ENCODE measurements around the gene EIF4H. TPM values are rescaled to one million over a fixed set of nuclear protein-coding genes. Genes with fewer than 3 reads are reported as not detected.

The EIF4H gene
- total RNA-seq (199 TPM), polyA plus RNA-seq (292 TPM)

DNA sequence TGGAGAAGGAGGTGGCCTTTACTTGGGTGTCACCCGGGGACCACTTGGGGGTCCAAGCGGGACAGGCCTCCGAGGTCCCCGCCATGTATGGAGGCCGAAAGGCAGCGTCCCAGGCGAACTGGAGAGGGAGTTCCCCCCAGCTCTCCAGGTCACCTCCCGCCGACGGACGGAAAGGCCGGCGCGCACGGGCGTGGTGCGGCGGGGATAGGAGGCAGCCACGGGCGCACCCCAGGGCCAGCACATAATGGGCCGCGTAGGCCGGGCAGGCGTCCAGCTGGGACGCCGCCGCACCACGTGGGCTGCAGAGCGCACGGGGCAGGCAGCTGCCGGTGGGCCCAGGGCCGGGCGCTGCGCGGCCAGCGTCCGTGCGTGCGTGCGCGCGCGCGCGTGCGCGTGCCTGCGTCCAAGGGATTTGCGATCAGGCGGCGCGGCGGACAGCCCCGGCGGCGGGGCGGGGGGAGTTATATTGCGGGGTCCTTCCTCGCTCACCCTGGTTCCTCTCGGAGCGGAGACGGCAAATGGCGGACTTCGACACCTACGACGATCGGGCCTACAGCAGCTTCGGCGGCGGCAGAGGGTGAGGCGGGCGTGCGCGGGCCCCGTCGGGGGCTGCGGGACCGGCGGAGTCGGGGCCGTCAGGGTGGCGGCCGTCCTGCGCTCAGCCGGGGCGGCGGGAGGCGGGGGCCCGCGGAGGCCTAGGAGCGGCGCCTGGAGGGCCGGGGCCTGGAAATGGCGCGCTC lies at the start of gene EIF4H:
Gene EIF4H, plus strand, starts transcription at position 491 of the 740 bp plus-strand sequence. Its CDS starts 28 bp downstream, at position 519.
- H3K4me1 ChIP-seq (ENCODE audit: insufficient read depth) = peaks cover 2% of the 10 kb centered on the region
- peak within 1 kb of the TSS; percentile 98 for H3K27ac ChIP-seq (ENCODE audit: low read depth)
- H3K36me3 ChIP-seq (ENCODE audit: insufficient read depth) = no peaks in the 10 kb centered on the region
- under 1% methylated on average over 95 of the region's 95 CpGs for WGBS
- H3K4me3 ChIP-seq (ENCODE audit: low read depth, low read length) = peak within 1 kb of the TSS; percentile 95
- DNase-seq (ENCODE audit: extremely low spot score) = peak; percentile 71

- no peak for DNase-seq (ENCODE audit: extremely low spot score)
- Histone ChIP-seq H3K27ac (ENCODE audit: low read depth) (no peak overlapping the region), H3K4me3 (ENCODE audit: low read depth, low read length) (no peak overlapping the region), H3K4me1 (ENCODE audit: insufficient read depth) (no peaks in the 10 kb centered on the region), H3K36me3 (ENCODE audit: insufficient read depth) (no peaks in the 10 kb centered on the region)
- 79% methylated on average over 12 of the region's 12 CpGs for WGBS
These were observed 47.8 kb upstream of the EIF4H start for GRCh38 chr7:74126220-74126880.

DNA sequence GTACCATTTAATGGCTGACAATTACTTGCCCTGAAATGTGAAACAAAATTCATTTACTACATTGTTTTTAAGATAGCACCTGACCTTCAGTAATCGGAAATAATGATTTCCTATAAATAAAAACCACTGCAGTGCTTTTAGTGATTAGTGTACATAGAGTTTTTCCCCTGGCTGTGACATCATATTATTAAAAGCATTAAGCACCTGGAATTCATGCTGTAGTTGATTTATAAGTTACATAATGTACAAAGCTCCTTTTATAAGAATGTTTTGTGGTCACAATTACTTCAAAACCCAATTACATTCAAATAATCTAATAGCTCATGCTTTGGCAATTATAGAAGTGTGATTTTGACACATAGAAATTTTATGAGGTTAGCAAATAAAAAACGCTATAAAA lies 44.3 kb upstream of the EIF4H start:
- Histone ChIP-seq H3K4me1 (ENCODE audit: insufficient read depth) (no peaks in the 10 kb centered on the region), H3K4me3 (ENCODE audit: low read depth, low read length) (no peak overlapping the region), H3K36me3 (ENCODE audit: insufficient read depth) (no peaks in the 10 kb centered on the region), H3K27ac (ENCODE audit: low read depth) (no peak overlapping the region)
- WGBS = 71% methylated on average over 2 of the region's 2 CpGs
- DNase-seq (ENCODE audit: extremely low spot score) = no peak

GRCh38 chr7:74130518-74130917 lies 43.6 kb upstream of the EIF4H start:
- Histone ChIP-seq H3K4me1 (ENCODE audit: insufficient read depth) (no peaks in the 10 kb centered on the region), H3K27ac (ENCODE audit: low read depth) (no peak overlapping the region), H3K4me3 (ENCODE audit: low read depth, low read length) (no peak overlapping the region), H3K36me3 (ENCODE audit: insufficient read depth) (no peaks in the 10 kb centered on the region)
- WGBS = 47% methylated on average over 4 of the region's 4 CpGs
- DNase-seq (ENCODE audit: extremely low spot score) = no peak

DNA sequence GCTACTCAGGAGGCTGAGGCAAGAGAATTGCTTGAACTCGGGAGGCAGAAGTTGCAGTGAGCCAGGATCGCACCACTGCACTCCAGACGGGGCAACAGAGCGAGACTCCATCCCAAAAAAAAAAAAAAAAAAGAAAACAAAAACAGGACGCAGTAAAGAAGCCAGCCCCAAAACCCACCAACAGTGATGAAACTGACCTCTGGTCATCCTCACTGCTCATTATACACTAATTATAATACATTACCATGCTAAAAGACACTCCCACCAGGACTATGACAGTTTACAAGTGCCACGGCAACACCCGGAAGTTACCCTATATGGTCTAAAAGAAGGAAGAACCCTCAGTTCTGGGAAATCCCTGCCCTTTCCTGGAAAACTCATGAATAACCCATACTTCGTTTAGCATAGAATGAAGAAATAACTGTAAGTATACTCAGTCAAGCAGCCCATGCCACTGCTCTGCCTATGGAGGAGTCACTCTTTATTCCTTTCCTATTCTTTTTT lies 40.0 kb upstream of the EIF4H start:
- H3K4me3 ChIP-seq (ENCODE audit: low read depth, low read length) = no peak overlapping the region
- no peaks in the 10 kb centered on the region for H3K36me3 ChIP-seq (ENCODE audit: insufficient read depth)
- H3K4me1 ChIP-seq (ENCODE audit: insufficient read depth) = no peaks in the 10 kb centered on the region
- WGBS = 71% methylated on average over 8 of the region's 8 CpGs
- no peak for DNase-seq (ENCODE audit: extremely low spot score)
- no peak overlapping the region for H3K27ac ChIP-seq (ENCODE audit: low read depth)

- Histone ChIP-seq H3K4me3 (ENCODE audit: low read depth, low read length) (no peak overlapping the region), H3K4me1 (ENCODE audit: insufficient read depth) (no peaks in the 10 kb centered on the region), H3K27ac (ENCODE audit: low read depth) (no peak overlapping the region), H3K36me3 (ENCODE audit: insufficient read depth) (no peaks in the 10 kb centered on the region)
- DNase-seq (ENCODE audit: extremely low spot score) = no peak
- 92% methylated on average over 12 of the region's 12 CpGs for WGBS
These were observed 35.8 kb upstream of the EIF4H start for GRCh38 chr7:74138334-74138867.

DNA sequence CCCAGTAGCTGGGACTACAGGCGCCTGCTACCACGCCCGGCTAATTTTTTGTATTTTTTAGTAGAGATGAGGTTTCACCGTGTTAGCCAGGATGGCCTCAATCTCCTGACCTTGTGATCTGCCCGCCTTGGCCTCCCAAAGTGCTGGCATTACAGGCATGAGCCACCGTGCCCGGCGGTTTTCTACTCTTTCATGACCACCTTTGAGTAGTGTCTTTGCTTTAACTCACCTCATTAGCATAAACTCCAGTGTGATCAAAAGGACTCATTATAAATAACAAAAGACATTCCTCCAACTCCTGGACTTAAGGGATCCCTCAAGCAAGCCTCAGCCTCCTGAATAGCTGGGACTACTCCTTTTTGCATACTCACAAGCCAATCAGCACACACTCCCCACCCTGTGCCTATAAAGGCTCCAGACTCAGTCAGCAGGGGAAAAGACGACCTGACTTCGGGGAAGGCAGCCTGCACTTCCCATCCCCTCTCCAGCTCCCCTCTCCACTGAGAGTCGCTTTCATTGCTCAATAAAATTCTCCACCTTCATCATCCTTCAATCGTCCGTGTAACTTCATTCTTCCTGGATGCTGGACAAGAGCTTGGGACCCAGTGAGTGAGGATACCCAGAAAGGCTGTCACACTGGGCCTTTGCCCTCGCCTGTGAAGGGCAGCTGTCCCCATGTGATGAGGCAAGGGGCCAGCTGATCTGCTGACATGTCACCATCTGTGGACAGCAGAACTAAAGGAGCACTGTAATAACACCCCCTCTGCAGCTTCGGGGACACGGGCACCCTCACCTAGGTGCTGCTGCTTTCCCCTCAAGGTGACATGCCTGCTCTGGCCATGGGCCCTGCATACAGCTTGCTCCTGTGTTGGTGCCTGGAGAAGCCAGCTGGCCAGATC lies 35.0 kb upstream of the EIF4H start:
- H3K27ac ChIP-seq (ENCODE audit: low read depth) = no peak overlapping the region
- no peak overlapping the region for H3K4me3 ChIP-seq (ENCODE audit: low read depth, low read length)
- H3K4me1 ChIP-seq (ENCODE audit: insufficient read depth) = no peaks in the 10 kb centered on the region
- 90% methylated on average over 16 of the region's 16 CpGs for WGBS
- no peaks in the 10 kb centered on the region for H3K36me3 ChIP-seq (ENCODE audit: insufficient read depth)
- DNase-seq (ENCODE audit: extremely low spot score) = no peak

GRCh38 chr7:74141705-74142104 lies 32.5 kb upstream of the EIF4H start:
- no peaks in the 10 kb centered on the region for H3K4me1 ChIP-seq (ENCODE audit: insufficient read depth)
- H3K36me3 ChIP-seq (ENCODE audit: insufficient read depth) = no peaks in the 10 kb centered on the region
- H3K4me3 ChIP-seq (ENCODE audit: low read depth, low read length) = no peak overlapping the region
- no peak for DNase-seq (ENCODE audit: extremely low spot score)
- 57% methylated on average over 1 of the region's 1 CpG for WGBS
- no peak overlapping the region for H3K27ac ChIP-seq (ENCODE audit: low read depth)

GRCh38 chr7:74143383-74143782 lies 30.8 kb upstream of the EIF4H start:
- H3K4me3 ChIP-seq (ENCODE audit: low read depth, low read length) = no peak overlapping the region
- H3K27ac ChIP-seq (ENCODE audit: low read depth) = no peak overlapping the region
- no peak for DNase-seq (ENCODE audit: extremely low spot score)
- 78% methylated on average over 6 of the region's 6 CpGs for WGBS
- no peaks in the 10 kb centered on the region for H3K4me1 ChIP-seq (ENCODE audit: insufficient read depth)
- no peaks in the 10 kb centered on the region for H3K36me3 ChIP-seq (ENCODE audit: insufficient read depth)

GRCh38 chr7:74148491-74148890 lies 25.7 kb upstream of the EIF4H start:
- Histone ChIP-seq H3K27ac (ENCODE audit: low read depth) (no peak overlapping the region), H3K4me1 (ENCODE audit: insufficient read depth) (no peaks in the 10 kb centered on the region), H3K4me3 (ENCODE audit: low read depth, low read length) (no peak overlapping the region), H3K36me3 (ENCODE audit: insufficient read depth) (no peaks in the 10 kb centered on the region)
- no peak for DNase-seq (ENCODE audit: extremely low spot score)
- 93% methylated on average over 1 of the region's 1 CpG for WGBS

DNA sequence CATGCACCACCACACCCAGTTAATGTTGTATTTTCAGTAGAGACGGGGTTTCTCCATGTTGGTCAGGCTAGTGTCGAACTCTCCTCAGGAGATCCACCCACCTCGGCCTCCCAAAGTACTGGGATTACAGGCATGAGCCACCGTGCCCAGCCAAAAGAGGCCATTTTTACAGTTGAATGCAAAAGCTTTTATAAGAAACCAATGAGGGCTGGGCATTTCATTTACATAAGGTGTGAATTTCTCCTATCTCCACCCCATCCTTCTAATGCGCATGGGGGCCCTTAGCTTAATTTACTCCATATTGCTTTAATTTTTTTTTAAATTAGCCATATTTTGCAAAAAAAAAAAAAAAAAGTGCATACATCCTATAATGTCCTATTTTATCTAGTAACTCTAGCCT lies 25.1 kb upstream of the EIF4H start:
- Histone ChIP-seq H3K4me1 (ENCODE audit: insufficient read depth) (no peaks in the 10 kb centered on the region), H3K4me3 (ENCODE audit: low read depth, low read length) (no peak overlapping the region), H3K36me3 (ENCODE audit: insufficient read depth) (no peaks in the 10 kb centered on the region), H3K27ac (ENCODE audit: low read depth) (no peak overlapping the region)
- DNase-seq (ENCODE audit: extremely low spot score) = no peak
- WGBS = 94% methylated on average over 5 of the region's 5 CpGs

DNA sequence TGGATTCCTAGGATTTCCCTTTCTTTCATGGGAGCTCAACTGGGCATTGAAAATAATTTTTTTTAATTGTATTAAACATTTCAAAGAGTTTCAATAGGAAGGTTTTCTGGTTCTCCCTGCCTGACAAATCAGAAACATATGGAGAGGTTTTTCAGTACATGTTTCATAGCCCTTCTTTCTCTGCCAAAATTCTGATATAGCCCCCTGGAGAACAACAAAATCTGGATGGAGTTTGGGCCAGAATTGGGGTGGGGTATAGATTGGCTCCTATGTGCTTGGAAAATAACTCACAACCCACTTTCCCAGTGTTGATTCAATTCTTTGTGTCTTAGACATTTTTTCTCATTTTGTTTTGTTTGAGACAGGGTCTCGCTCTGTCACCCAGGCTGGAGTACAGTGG lies 24.6 kb upstream of the EIF4H start:
- WGBS = 87% methylated on average over 1 of the region's 1 CpG
- Histone ChIP-seq H3K4me3 (ENCODE audit: low read depth, low read length) (no peak overlapping the region), H3K27ac (ENCODE audit: low read depth) (no peak overlapping the region), H3K4me1 (ENCODE audit: insufficient read depth) (no peaks in the 10 kb centered on the region), H3K36me3 (ENCODE audit: insufficient read depth) (no peaks in the 10 kb centered on the region)
- DNase-seq (ENCODE audit: extremely low spot score) = peak; percentile 40

DNA sequence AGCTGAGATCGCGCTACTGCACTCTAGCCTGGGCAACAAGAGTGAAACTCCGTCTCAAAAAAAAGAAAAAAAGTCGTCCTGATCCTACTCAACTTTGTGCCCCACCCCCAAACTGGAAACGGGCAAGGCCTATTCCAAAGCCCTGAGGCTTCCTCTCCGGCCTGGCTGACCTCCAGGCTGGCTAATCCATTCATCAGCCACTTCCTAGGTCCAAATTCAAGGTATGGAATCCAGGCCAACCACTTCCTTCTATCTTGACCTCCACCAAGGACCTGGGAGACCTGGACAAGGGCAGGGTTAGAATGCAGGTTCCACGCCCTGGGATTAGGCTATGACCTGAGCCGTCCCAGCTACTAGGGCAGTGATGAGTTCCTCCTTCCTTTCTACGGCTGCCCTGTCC lies 20.4 kb upstream of the EIF4H start:
- Histone ChIP-seq H3K4me3 (ENCODE audit: low read depth, low read length) (no peak overlapping the region), H3K36me3 (ENCODE audit: insufficient read depth) (no peaks in the 10 kb centered on the region), H3K27ac (ENCODE audit: low read depth) (no peak overlapping the region), H3K4me1 (ENCODE audit: insufficient read depth) (no peaks in the 10 kb centered on the region)
- DNase-seq (ENCODE audit: extremely low spot score) = no peak
- WGBS = 81% methylated on average over 9 of the region's 9 CpGs

Data from urinary bladder (tissue), 4 donors.